RPMI8226 (cell line): ENCODE measurements around the gene ZNF391.
"Not testable (repeated sequence)": the region's sequence is repeated elsewhere in the genome, so short reads cannot be mapped to it uniquely, and the experiment has no call there.

Experiments
- DNase-seq: peaks from one replicate; pipeline ENCODE4 v3.0.0-alpha.2; 2015

Gene ZNF391

DNA sequence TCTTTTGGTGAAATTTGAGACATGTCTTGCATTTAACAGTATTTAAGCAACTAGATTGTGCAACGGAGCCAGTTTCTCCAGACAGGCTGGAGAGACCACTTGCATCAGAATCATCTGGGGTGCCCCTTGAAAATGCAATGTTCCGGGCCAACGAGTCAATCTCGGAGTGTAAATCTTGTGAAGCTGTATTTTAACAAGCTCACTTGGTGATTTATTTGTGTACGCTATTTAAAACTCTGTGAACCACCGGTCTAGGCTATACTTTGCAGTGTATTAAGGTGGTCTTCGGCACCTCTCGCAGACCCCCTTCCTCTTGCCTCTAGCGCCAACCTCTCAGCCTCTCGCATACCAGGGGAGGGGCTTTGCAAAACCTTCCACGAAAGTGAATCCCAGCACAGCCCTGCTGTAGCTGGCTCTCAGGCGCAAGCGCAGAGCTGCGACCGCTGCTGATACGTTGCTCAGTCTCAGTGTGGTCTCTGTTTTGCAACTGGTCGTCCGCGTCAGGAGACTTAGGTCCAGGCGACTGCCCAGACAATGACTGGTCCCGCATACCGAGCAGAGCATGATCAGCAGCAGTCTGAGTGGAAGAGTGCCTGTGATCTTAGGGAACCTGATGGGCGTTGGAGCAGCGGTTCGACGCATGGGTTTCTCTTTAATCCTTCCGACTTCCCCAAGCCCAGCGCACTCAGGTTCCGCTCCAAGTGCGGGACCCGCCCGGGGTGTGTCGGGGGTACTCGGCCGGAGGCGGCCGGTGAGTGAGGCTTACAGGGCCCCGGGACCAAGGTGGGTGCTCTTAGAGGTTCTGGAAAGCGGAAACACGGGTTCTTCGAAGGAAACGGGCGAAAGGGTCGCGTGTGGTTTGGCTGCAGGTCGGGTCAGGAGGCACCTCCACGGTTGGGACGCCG lies at the start of gene ZNF391:
TSS of gene ZNF391 (plus strand) at position 467 of the 905 bp plus-strand sequence. CDS start 11,612 bp downstream, outside the sequence.
- DNase-seq, result peak; percentile 77

DNA sequence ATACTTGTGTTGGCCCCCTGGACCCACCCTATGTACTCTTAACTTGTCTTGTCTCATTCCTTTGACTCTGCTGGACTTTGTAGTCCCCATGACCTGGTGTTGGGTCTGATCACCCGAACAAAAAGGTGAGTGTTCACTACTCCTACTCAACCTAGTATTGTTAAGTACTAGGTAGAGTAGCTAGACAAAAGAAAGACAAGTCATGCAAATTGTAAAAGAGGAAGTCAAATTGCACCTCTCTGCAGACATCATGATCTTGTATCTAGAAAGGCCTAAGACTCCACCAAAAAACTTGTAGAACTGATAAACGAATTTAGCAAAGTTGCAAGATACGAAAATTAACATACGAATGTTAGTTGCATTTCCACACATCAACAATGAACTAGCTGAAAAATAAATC lies 35.7 kb upstream of the ZNF391 start:
- no peak for DNase-seq

DNA sequence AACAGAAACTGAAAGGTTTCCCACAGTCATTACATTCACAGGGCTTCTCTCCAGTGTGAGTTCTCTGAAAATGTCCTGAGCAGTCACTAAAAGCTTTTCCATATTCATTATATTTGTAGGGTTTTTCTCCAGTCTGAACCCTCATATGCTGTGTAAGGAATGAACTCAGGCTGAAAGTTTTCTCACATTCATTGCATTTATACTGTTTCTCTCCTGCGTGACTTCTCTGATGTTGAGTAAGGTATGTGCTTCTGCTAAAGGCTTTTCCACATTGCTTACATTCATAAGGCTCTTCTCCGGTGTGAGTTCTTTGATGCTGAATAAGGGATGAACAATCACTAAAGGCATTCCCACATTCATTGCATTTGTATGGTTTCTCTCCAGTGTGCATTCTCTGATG lies 29.8 kb upstream of the ZNF391 start:
- DNase-seq, result no peak

DNA sequence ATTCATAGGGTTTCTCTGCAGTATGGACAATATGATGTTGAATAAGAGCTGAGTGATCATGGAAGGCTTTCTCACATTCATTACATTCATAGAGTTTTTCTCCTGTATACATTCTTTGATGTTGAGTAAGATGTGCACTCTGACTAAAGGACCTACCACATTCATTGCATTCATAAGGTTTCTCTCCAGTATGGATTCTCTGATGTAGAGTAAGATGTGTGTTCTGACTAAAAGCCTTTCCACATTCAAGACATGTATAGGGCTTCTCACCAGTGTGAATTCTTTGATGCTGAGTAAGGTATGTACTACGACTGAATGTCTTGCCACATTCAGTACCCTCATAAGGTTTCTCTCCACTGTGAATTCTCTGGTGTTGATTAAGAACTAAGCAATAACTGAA lies 29.3 kb upstream of the ZNF391 start:
- DNase-seq, result no peak

GRCh38 chr6:27368202-27368601 lies 20.4 kb upstream of the ZNF391 start:
- DNase-seq, result no peak

GRCh38 chr6:27370391-27370790 lies 18.2 kb upstream of the ZNF391 start:
- no peak for DNase-seq

DNA sequence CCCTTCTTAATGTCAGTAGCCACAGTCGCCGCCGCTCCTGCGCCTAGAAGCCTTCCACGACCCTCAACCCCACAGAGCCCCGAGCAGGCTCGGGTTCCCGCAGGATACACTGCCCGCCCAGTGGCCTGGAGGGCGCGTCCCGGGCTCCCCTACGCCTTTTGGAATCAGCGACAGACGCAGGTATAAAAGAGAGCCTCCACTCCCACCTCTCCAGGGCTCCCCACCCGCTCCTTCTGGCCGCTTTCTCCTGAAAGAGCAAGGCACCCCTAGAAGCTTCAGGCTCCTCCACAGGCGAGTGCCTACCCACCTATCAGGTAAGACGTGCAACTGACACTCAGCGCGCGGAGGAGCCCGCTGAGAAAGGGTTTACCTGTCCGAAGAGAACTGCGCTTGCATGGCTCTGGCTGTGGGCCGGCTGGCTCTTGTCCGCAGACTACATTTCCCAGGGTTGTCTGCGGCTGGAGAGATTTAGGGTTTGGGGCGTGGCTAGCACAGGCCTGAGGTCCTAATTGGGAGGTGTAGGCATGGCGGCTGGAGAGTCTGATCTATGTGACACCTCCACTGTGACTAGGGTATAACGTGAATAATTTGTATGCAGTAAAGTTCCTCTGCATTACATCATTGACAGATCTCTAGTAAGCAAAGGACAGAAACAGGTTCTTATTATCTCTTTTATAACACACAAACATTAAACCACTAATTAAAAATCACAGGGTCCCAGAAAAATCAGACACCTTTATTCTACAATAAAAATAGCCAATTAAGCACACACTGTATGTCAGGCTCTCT lies 13.5 kb upstream of the ZNF391 start:
- peak; percentile 55 for DNase-seq

DNA sequence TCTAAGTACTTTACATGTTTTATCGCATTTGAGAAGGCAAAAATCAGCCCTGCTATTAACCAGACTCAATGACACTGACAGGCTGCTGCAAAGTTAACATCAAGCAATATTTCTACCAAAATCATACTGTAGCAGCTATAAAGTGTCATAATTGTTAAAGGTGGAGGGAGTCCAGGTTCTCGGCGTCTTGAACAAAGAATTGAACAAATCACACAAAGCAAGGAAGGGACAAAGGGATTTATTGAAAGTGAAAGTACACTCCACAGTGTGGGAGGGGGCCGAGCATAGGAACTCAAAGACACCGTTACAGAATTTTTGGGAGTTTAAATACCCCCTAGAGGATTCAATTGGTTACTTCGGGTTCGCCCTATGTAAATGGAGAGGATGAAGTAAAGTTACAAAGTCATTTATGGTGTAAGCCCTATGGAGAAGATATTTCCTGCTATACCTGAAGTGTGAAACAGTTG lies 12.9 kb upstream of the ZNF391 start:
- peak; percentile 17 for DNase-seq

DNA sequence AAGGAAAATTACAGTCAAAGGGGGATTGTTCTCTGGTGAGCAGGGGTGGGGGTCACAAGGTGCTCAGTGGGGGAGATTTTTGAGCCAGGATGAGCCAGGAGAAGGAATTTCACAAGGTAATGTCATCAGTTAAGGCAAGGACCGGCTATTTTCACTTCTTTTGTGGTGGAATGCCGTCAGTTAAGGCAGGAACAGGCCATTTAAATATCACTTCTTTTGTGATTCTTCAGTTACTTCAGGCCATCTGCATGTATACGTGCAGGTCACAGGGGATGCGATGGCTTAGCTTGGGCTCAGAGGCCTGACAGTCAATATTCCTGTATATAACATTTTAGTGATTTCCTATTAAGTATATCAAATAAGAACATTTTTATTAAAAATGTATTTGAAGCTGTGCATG lies 10.2 kb upstream of the ZNF391 start:
- not testable (repeated sequence) for DNase-seq

GRCh38 chr6:27381001-27381400 lies 7.6 kb upstream of the ZNF391 start:
- DNase-seq, result not testable (repeated sequence)

DNA sequence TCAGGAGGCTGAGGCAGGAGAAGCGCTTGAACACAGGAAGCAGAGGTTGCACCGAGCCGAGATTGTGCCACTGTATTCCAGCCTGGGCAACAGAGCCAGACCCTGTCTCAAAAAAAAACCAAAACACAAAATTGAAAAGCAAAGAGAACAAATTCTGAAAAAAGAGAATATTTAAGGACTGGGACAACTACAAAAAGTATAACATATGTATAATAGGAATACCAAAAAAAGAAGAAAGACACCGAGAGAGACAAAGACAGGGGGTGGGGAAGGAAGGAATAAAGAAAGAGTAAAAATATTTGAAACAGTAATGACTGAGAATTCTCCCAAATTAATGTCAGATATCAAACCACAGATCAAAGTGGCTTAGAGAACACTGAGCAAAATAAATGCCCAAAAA lies 5.5 kb upstream of the ZNF391 start:
- DNase-seq, result no peak

GRCh38 chr6:27383481-27383880 lies 5.1 kb upstream of the ZNF391 start:
- DNase-seq, result no peak

- no peak for DNase-seq
Measured at GRCh38 chr6:27392623-27393022, 4.1 kb downstream of the ZNF391 start.

DNA sequence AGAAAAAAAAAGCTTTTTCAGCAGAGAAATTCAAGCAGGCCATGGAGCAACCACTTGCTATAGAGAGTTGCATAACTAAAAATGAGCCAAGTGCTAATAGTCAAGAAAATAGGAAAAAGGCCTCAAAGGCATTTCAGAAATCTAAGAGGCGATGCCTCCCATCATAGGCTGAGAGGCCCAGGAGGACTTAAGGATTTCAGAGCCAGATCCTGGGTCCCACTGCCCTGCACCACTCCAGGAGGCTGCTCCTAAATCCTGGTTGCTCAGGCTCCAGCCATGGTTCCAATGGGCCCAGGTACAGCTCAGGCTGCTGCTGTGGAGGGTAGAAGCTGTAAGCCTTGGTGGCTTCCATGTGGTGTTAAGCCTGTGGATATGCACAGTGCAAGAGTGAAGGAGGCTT lies 5.5 kb downstream of the ZNF391 start:
- no peak for DNase-seq

DNA sequence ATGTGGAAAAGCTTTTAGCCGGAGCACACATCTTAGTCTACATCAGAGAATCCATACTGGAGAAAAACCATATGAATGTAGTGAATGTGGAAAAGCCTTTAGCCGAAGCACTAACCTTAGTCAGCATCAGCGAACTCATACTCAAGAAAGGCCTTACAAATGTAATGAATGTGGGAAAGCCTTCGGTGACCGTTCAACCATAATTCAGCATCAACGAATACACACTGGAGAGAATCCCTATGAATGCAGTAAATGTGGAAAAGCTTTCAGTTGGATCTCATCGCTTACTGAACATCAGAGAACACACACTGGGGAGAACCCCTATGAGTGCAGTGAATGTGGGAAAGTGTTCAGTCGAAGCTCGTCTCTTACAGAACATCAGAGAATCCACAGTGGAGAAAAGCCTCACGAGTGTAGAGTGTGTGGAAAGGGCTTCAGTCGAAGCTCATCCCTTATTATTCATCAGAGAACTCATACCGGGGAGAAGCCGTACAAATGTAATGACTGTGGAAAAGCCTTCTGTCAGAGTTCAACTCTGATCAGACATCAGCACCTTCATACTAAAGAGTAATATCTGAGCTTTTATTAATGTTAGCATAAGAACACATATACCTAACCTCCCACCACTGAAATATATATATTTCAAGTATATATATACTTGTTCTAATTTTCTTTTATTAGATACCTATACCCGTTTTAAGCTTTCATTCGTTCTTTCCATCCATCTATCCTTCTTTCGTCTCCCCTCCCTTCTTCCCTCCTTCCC lies 12.5 kb downstream of the ZNF391 start:
- no peak for DNase-seq

DNA sequence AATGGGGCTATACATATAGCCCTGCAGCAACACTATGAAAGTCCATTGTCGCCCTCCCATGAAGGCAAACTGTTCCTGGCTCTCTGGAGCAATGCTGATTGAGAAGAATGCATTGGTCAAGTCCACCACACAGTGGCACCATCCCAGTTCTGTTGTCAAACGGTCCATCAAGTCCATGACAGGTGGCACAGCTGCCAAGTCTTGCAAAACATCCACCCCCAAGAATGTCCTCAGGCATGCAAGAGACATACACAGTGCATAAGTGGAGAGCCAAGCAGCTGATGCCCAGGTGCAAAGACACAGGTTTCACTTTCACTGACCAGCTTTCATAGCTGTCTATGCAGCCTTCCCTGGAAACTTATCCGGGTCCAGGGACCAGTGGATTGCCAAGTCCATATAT lies 17.5 kb downstream of the ZNF391 start:
- peak; percentile 50 for DNase-seq

- DNase-seq, result no peak
Measured at GRCh38 chr6:27407153-27407814, 18.7 kb downstream of the ZNF391 start.

GRCh38 chr6:27414300-27414699 lies 25.7 kb downstream of the ZNF391 start:
- DNase-seq, result no peak

DNA sequence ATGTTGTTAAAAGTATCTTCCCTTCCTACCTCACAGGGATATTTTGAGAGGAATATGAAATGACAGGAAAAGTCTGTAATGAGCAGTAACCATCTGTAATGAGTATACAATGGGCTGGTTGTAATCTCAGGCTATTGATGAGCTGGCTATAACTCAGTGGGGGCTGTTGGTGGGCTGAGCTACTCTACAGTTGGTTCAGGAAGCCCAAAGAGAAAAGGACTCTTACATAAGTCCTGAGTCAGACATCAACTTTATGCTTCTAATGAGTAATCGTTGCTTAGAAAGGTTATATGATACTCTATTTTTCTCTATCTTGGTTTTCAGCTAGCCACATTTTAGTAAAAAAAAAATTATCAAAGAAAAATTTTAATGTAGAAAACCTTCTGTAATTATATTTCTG lies 26.4 kb downstream of the ZNF391 start:
- no peak for DNase-seq

GRCh38 chr6:27415898-27416297 lies 27.3 kb downstream of the ZNF391 start:
- no peak for DNase-seq

DNA sequence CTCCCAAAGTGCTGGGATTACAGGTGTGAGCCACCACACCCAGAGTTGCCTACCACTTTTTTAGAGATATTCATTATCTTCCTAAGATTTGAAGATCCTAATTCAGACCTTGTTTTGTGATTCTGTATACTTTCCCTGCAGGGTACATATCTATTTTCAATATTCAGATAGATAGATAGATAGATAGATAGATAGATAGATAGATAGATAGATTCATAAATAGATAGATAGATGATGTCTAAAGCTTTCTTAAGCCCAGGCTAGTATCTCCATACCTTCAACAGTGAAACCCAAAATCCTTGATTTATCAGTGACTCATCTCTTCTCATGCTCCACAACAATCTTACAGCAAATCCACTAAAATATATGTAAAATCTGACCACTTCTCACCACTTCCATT lies 30.8 kb downstream of the ZNF391 start:
- DNase-seq, result no peak

- DNase-seq, result no peak
Measured at GRCh38 chr6:27422651-27423332, 34.2 kb downstream of the ZNF391 start.
